GM21447 (cell line): ENCODE results near the gene ATP11A.
"Not testable (repeated sequence)": the region's sequence is repeated elsewhere in the genome, so short reads cannot be mapped to it uniquely, and the experiment has no call there.

Source experiments
- ATAC-seq: cut with Tn5 transposase; IDR thresholded peaks from one replicate; pipeline ENCODE4 v1.9.1; 2021; ENCODE audit not compliant: unreplicated experiment

Gene ATP11A

GRCh38 chr13:112669881-112670499, 19.8 kb upstream of the ATP11A start:
- peak; percentile 75 for ATAC-seq

GRCh38 chr13:112670864-112671263, 19.0 kb upstream of the ATP11A start:
- no peak for ATAC-seq

GRCh38 chr13:112671359-112671758, 18.5 kb upstream of the ATP11A start:
- no peak for ATAC-seq

GRCh38 chr13:112672651-112673284, 17.1 kb upstream of the ATP11A start:
- no peak for ATAC-seq

GRCh38 chr13:112674412-112675365, 15.1 kb upstream of the ATP11A start:
- ATAC-seq = no peak

- no peak for ATAC-seq
Observed at GRCh38 chr13:112675366-112675756, 14.5 kb upstream of the ATP11A start.

GRCh38 chr13:112677421-112677962, 12.3 kb upstream of the ATP11A start:
- not testable (repeated sequence) for ATAC-seq

- no peak for ATAC-seq
Observed at GRCh38 chr13:112679381-112679780, 10.5 kb upstream of the ATP11A start.

- no peak for ATAC-seq
Observed at GRCh38 chr13:112679932-112680677, 9.7 kb upstream of the ATP11A start.

- ATAC-seq = no peak
Observed at GRCh38 chr13:112680741-112681360, 9.0 kb upstream of the ATP11A start.

- no peak for ATAC-seq
Observed at GRCh38 chr13:112683581-112683980, 6.3 kb upstream of the ATP11A start.

- ATAC-seq = no peak
Observed at GRCh38 chr13:112684071-112684845, 5.6 kb upstream of the ATP11A start.

- ATAC-seq = not testable (repeated sequence)
Observed at GRCh38 chr13:112685189-112685805, 4.5 kb upstream of the ATP11A start.

- ATAC-seq = no peak
Observed at GRCh38 chr13:112685896-112686295, 3.9 kb upstream of the ATP11A start.

- no peak for ATAC-seq
Observed at GRCh38 chr13:112686364-112686763, 3.5 kb upstream of the ATP11A start.

GRCh38 chr13:112686987-112687386, 2.9 kb upstream of the ATP11A start:
- ATAC-seq = no peak

- ATAC-seq = no peak
Observed at GRCh38 chr13:112687836-112688559, 1.8 kb upstream of the ATP11A start.

- no peak for ATAC-seq
Observed at GRCh38 chr13:112688560-112689302, 1.1 kb upstream of the ATP11A start.
